H1 (cell line): Measurements from ENCODE around the gene OPCML. TPM values are rescaled to one million over a fixed set of nuclear protein-coding genes. Genes with fewer than 3 reads are reported as not detected.

Experiments used
- ASH2L ChIP-seq: fragments of 200-600, 300-600 bp; sonication (generic); IDR thresholded peaks from one replicate; pipeline ENCODE4 v1.7.1; 2017; ENCODE audit warnings: low read length
- TAF1 ChIP-seq: IDR thresholded peaks from 2 replicates; pipeline ENCODE4 v1.6.1; 2011; ENCODE audit warnings: mild to moderate bottlenecking, low read depth, low read length
- ZNF274 ChIP-seq: IDR thresholded peaks from 2 replicates; pipeline ENCODE4 v1.7.0; 2012; ENCODE audit warnings: low read length, borderline replicate concordance; ENCODE audit errors: extremely low read depth
- polyA plus RNA-seq, 7 experiments: library from polyadenylated mRNA; depleted of rRNA in 3 of 7; stranded (reverse) in 5 of 7; unstranded in 2 of 7; fragments of >200 nt in 5 of 7; fragments of 200-250 nt in 2 of 7; gene quantifications; 1 replicate in 5 of 7; 2 replicates in 1 of 7; 4 replicates in 1 of 7; pipeline versions ENCODE4 v1.2.1 to v1.2.3, GENCODE V29; 2011 to 2013; ENCODE audit warnings: missing spikeins in 2 of 7, mixed read lengths in 2 of 7
- total RNA-seq: library from RNA; stranded (reverse); fragmentation: NEBNext Ultra II Directional; extraction: Animal tissue kit (Norgen Biotek cat#: 25700); gene quantifications from 2 replicates; pipeline ENCODE4 v1.2.1, GENCODE V29; 2021
- TF ChIP-seq, protein P1 (sequence below): IDR thresholded peaks from 2 replicates; pipeline ENCODE4 v1.6.1; 2011; ENCODE audit warnings: low read length, improper control_type of control experiment

The OPCML gene
- total and polyA plus RNA-seq, 2 of the 8 experiments (the other 6 are each of a cell fraction or from before 2014, with no cell fraction given) = 2.3 to 3.1 TPM

GRCh38 chr11:132959693-132960092 lies 572.6 kb downstream of the OPCML start (continued):
- TF ChIP-seq ZNF274 = no peak
- TF ChIP-seq, protein P1, sequence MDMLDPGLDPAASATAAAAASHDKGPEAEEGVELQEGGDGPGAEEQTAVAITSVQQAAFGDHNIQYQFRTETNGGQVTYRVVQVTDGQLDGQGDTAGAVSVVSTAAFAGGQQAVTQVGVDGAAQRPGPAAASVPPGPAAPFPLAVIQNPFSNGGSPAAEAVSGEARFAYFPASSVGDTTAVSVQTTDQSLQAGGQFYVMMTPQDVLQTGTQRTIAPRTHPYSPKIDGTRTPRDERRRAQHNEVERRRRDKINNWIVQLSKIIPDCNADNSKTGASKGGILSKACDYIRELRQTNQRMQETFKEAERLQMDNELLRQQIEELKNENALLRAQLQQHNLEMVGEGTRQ = no peak
- no peak for TF ChIP-seq TAF1
- no peak for TF ChIP-seq ASH2L
